CD4-positive, alpha-beta T cell treated with Interferon alpha-2 for 1 hour (primary cell): ENCODE data around the gene TOGARAM2.
"Not testable (repeated sequence)": the region's sequence is repeated elsewhere in the genome, so short reads cannot be mapped to it uniquely, and the experiment has no call there.

Experiments used
- DNase-seq, 2 donors: peaks; one replicate each; pipeline ENCODE4 v3.0.0-alpha.2; 2020 to 2022

The TOGARAM2 gene

DNA sequence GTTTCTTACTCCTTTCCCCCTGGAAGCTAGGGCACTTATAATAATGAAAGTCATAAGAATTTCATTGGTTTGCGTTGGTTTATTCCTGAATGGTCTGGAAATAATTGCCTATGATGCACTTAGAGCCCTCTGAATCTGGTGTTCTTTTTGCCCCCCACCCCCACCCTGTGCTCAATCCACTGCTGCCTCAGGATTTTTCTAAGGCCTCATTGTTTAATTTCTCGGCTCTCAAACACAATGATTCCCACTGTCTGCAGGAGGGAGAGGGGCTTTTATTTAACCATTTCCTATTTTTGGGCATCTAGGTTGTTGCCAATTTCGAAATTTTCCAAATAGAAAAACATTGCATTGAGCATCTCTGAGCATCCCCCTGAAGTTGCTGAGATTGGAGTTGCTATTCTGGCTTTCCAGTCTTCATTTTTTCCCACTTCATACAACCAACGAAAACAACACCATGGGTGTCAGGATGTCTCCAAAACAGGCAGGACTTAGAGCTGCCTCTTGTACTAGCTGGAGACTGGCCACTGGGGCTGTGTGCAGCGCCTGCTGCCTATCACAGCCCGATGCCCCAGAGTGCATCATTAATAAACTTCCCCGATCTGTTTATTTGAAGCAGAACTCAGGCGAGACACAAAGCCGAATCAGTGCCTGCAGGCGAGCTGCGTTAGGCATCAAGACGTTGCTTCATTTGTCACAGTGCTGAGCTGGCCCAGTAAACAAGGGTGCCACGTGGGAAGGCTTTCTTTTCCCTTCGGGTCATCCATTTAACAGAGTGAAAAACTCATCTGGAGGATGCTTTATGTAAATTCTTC, 95.0 kb downstream of the TOGARAM2 start:
- DNase-seq, result no peak

DNA sequence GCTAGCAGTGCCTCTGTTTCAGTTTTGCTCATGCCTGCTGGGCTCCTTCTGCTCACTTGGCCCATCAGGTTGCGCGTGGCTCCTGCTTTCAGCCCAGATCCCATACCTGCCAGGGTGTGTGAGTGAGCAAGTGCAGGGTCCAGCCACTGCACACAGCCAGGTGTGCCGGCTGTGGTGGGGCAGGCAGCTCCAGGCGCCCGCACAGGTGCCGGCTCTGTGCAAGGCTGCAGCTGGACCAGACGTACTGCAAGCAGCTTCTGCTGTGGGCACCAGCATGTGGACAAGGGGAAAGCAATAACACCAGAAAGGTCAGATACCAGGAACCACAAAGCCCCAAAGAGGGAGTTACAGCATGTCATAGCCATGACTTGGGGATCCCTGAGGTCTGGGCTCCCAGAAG, 98.8 kb downstream of the TOGARAM2 start:
- DNase-seq, result no peak

DNA sequence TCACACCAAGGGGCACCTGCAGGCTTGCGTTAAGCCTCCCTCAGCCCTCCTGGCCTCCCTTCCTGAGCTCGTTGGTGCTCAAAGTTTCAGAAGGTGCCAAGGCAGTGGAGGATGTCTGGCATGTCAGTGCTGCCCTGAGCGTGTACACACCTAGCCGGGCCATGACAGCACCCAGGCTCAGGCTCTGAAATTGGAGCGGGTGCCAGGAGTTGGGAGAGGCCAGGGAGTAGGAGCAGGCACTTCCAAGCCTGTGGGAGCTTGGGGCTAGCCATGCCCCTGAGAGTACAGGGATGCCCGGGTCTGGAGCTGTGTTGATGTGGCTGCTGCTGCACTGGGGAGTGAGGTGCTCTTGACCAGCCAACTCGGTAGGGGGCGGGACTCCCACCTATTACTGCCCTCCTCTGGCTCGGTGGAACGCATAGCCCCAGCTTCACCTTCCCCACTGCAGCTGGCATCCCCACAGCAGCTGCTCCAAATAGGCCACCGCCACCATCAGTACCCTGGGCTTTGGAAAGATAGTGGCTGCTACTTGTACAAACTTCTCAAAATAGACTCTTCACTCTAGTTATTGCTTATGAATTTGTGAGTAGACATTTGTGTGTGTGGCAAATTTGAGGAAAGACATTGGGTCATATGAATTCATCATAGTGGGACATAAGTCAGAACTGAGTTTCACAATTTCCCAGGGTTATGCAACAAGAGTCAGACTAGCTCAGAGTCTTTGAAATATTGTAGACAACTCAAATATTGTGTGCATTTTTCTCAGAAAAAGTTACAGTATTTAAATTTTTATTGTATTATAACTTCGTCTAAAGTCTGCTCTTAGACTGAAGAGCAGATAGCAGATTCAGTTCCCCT, 100.0 kb downstream of the TOGARAM2 start:
- no peak for DNase-seq

DNA sequence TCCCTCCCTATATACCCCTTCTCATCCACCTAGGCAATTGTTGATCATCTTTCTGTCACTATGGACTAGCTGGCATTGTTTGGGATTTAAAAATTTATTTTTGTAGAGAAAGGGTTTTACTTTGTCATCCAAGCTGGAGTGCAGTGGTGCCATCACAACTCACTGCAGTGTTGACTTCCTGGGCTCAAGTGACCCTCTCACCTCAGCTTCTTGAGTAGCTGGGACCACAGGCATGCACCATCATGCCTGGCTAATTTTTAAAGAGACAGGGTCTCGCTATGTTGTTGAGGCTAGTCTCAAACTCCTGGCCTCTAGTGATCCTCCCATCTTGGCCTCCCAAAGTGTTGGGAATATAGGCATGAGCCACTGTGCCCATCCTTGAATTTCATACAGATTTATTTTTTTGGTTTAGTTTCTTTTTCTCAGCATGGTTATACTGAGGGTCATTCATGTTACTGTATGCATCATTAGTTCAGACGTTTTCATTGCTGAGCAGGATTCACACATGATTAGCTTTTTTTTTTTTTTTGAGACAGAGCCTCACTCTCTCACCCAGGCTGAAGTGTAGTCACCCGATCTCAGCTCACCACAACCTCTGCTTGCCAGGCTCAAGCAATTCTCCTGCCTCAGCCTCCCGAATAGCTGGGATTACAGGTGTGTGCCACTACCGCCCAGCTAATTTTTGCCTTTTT, 101.9 kb downstream of the TOGARAM2 start:
- DNase-seq, result no peak

DNA sequence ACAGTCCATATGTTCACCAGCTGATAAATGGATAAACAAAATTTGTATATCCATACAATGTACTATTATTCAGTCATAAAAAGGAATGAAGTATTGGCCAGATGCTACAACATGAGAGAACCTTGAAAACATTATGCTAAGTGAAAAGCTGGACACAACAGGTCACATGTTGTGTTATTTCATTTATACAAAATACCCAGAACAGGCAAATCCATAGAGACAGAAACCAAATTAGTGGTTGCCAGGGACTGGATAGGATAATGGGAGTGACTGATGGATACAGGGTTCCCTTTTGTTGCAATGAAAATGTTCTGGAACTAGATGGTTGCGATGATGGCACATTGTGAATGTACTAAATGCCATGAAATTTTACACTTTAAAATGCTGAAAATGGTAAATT, 103.5 kb downstream of the TOGARAM2 start:
- no peak for DNase-seq

DNA sequence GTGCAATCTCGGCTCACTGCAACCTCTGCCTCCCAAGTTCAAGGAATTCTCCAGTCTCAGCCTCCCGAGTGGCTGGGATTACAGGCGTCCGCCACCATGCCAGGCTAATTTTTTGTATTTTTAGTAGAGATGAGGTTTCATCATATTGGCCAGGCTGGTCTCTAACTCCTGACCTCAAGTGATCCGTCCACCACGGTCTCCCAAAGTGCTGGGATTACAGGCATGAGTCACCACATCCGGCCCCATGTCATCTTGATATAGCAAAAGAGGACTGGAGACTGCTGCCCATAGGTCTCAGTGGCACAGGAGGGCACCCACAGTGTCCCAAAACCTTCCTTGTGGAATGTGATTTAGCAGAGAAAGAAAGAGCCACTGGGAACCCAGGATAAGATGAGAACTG, 109.2 kb downstream of the TOGARAM2 start:
- not testable (repeated sequence) for DNase-seq

DNA sequence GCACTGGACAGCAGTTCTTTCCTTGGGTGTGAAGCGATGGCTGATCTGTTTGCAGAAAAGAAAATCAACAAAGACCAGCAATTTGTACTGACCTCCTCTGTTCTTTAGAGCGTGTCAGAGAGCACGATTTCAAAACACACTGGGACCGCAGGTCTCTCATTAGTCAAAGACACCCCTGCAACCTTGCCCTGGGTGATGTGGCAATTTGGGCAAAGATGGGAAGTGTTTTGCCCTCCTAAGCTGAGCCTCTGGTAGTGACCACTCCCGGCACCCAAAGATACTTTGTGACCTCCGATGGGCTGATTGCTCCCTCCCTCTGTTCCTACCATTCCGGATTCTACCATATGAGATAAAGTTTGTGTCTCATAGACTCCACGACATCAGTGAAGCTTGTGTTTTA, 115.9 kb downstream of the TOGARAM2 start:
- no peak for DNase-seq

DNA sequence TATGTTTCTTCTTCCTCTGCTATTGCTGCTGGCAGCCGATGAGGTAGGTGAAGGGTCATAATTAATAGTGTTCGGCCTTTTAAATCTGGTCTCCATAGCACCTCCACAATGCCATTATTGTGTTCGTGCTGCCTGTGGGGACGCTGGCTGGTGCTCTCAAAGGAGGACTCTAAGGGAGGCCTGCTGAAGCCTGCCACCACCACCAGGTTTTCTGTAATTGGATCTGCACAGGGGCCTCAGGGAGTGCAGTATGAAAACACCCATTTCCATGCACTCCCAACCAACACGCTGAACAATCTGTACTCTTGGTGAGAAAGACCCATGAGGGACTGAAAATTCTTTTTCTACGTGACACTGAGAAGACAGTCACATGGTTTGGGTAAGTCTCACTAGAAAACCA, 116.5 kb downstream of the TOGARAM2 start:
- no peak for DNase-seq

DNA sequence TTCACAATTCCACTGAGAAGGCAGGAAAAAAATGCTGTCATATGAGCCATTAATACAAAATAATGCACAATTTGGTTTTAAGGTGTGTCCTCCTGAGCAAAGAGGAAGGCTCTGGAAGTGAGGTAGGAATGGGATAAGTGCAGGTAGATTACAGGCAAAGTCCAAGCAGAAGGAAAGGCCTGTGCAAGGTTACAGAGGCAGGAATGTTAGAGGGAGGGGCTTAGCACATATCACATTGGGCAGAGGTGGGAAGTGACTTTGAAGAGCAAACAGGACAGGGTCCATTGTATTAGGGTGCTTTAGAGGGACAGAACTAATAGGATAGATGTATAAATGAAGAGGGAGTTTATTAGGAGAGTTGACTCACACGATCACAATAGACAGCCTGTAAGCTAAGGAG, 119.5 kb downstream of the TOGARAM2 start:
- DNase-seq, result no peak
